ENCODE measurements around the gene PPT1. TPM values are rescaled to one million over a fixed set of nuclear protein-coding genes. Genes with fewer than 3 reads are reported as not detected.

The PPT1 gene
- total and polyA plus RNA-seq, 10 donors, result 57.1 to 282 (median 193) TPM

- DNase-seq, result no peak
- TF ChIP-seq CTCF (IDR thresholded peaks at IDR 0.05 in 8 of 11, conservative IDR thresholded peaks at IDR 0.05 in 3 of 11) (no peak), POLR2A (IDR thresholded peaks at IDR 0.05) (no peak), POLR2AphosphoS5 (IDR thresholded peaks at IDR 0.05) (no peak)
- H3K4me3 ChIP-seq, result no peak overlapping the region
- intact Hi-C loops (cut with DNase I; ENCODE audit: low total_unique reads), result no loop called here
- no peaks in the 10 kb centered on the region for H3K27me3 ChIP-seq (replicated peaks in 1 of 7)
- 26 to 43% (median 37%) methylated on average over 2 of the region's 2 CpGs for WGBS, 5 donors
- H3K4me1 ChIP-seq, result peaks cover 65 to 100% (median 98%) of the 10 kb centered on the region in 6 donors
- no peaks in the 10 kb centered on the region for H3K9me3 ChIP-seq
- H3K27ac ChIP-seq, result peak overlapping the region in 6 of 8 donors; percentile 33 to 98 (median 60)
- H3K36me3 ChIP-seq, result peaks cover 0 to 86% (median 13%) of the 10 kb centered on the region in 6 donors
Observed at GRCh38 chr1:40049725-40050124, 47.3 kb downstream of the PPT1 start.

GRCh38 chr1:40047769-40048168 is 49.3 kb downstream of the PPT1 start:
- no peaks in the 10 kb centered on the region for H3K27me3 ChIP-seq (replicated peaks in 1 of 7)
- H3K36me3 ChIP-seq, result peaks cover 0 to 78% (median 12%) of the 10 kb centered on the region in 6 donors
- H3K4me3 ChIP-seq, result no peak overlapping the region
- no peak for TF ChIP-seq POLR2A (IDR thresholded peaks at IDR 0.05)
- no peak for TF ChIP-seq CTCF (IDR thresholded peaks at IDR 0.05 in 8 of 11, conservative IDR thresholded peaks at IDR 0.05 in 3 of 11)
- no peak for TF ChIP-seq POLR2AphosphoS5 (IDR thresholded peaks at IDR 0.05)
- 84 to 91% (median 89%) methylated on average over 5 of the region's 5 CpGs for WGBS, 5 donors
- H3K9me3 ChIP-seq, result no peaks in the 10 kb centered on the region
- peaks cover 72 to 100% (median 99%) of the 10 kb centered on the region in 6 donors for H3K4me1 ChIP-seq
- H3K27ac ChIP-seq, result peak overlapping the region in 4 of 8 donors; percentile 10 to 98 (median 86)
- intact Hi-C loops (cut with DNase I; ENCODE audit: low total_unique reads), result no loop called here
- DNase-seq, result no peak

- no peak for DNase-seq
- Histone ChIP-seq H3K9me3 (no peaks in the 10 kb centered on the region), H3K27me3 (replicated peaks in 1 of 7) (no peaks in the 10 kb centered on the region), H3K4me1 (peaks cover 77 to 100% (median 100%) of the 10 kb centered on the region in 6 donors), H3K27ac (peak overlapping the region in 5 of 8 donors; percentile 1 to 98 (median 75)), H3K4me3 (no peak overlapping the region), H3K36me3 (peaks cover 0 to 80% (median 12%) of the 10 kb centered on the region in 6 donors)
- TF ChIP-seq POLR2A (IDR thresholded peaks at IDR 0.05) (no peak), POLR2AphosphoS5 (IDR thresholded peaks at IDR 0.05) (no peak), CTCF (IDR thresholded peaks at IDR 0.05 in 8 of 11, conservative IDR thresholded peaks at IDR 0.05 in 3 of 11) (no peak)
- intact Hi-C loops (cut with DNase I; ENCODE audit: low total_unique reads), result no loop called here
- WGBS, 5 donors, result 41 to 83% (median 52%) methylated on average over 2 of the region's 2 CpGs
Observed at GRCh38 chr1:40047276-40047675, 49.8 kb downstream of the PPT1 start.

GRCh38 chr1:40045766-40046165 is 51.3 kb downstream of the PPT1 start:
- Histone ChIP-seq H3K9me3 (no peaks in the 10 kb centered on the region), H3K4me3 (peak overlapping the region in 1 of 8 donors; percentile 39), H3K27me3 (replicated peaks in 1 of 7) (no peaks in the 10 kb centered on the region), H3K27ac (peak overlapping the region in 6 of 8 donors; percentile 1 to 98 (median 70)), H3K4me1 (peaks cover 77 to 98% (median 96%) of the 10 kb centered on the region in 6 donors), H3K36me3 (peaks cover 0 to 66% (median 8%) of the 10 kb centered on the region in 6 donors)
- TF ChIP-seq POLR2A (IDR thresholded peaks at IDR 0.05) (no peak), CTCF (IDR thresholded peaks at IDR 0.05 in 8 of 11, conservative IDR thresholded peaks at IDR 0.05 in 3 of 11) (no peak)
- intact Hi-C loops (cut with DNase I; ENCODE audit: low total_unique reads), result no loop called here
- WGBS, 5 donors, result 86 to 100% (median 94%) methylated on average over 3 of the region's 3 CpGs
- DNase-seq, result no peak

All from spleen (tissue), 11 donors.